Measurements from ENCODE around the gene NCBP2L.

The NCBP2L gene

GRCh38 chrX:107777536-107777832 is at the start of gene NCBP2L:
Gene NCBP2L, plus strand, starts transcription at chrX:107777733. Its CDS starts 16,488 bp downstream, at chrX:107794221.
- no peak for DNase-seq

- no peak for DNase-seq
These were observed 49.0 kb upstream of the NCBP2L start for GRCh38 chrX:107728371-107729099.

- peak in 1 of 2 experiments; percentile 31 for DNase-seq
These were observed 47.8 kb upstream of the NCBP2L start for GRCh38 chrX:107729558-107730297.

- DNase-seq, result no peak
These were observed 47.3 kb upstream of the NCBP2L start for GRCh38 chrX:107730298-107730655.

- DNase-seq, result no peak
These were observed 46.4 kb upstream of the NCBP2L start for GRCh38 chrX:107730991-107731766.

- no peak for DNase-seq
These were observed 45.6 kb upstream of the NCBP2L start for GRCh38 chrX:107731831-107732502.

- DNase-seq, result no peak
These were observed 43.8 kb upstream of the NCBP2L start for GRCh38 chrX:107733686-107734085.

GRCh38 chrX:107734646-107735045 is 42.9 kb upstream of the NCBP2L start:
- no peak for DNase-seq

GRCh38 chrX:107736781-107737531 is 40.6 kb upstream of the NCBP2L start:
- DNase-seq, result no peak

GRCh38 chrX:107738272-107738671 is 39.3 kb upstream of the NCBP2L start:
- DNase-seq, result no peak

GRCh38 chrX:107738768-107739167 is 38.8 kb upstream of the NCBP2L start:
- DNase-seq, result no peak

- no peak for DNase-seq
These were observed 38.0 kb upstream of the NCBP2L start for GRCh38 chrX:107739541-107739940.

GRCh38 chrX:107741404-107741790 is 36.1 kb upstream of the NCBP2L start:
- no peak for DNase-seq

- DNase-seq, result no peak
These were observed 34.8 kb upstream of the NCBP2L start for GRCh38 chrX:107742700-107743191.

GRCh38 chrX:107743995-107744394 is 33.5 kb upstream of the NCBP2L start:
- DNase-seq, result no peak

GRCh38 chrX:107744868-107745267 is 32.7 kb upstream of the NCBP2L start:
- no peak for DNase-seq

- DNase-seq, result no peak
These were observed 29.9 kb upstream of the NCBP2L start for GRCh38 chrX:107747596-107748161.

GRCh38 chrX:107748506-107748905 is 29.0 kb upstream of the NCBP2L start:
- DNase-seq, result no peak

GRCh38 chrX:107750263-107750662 is 27.3 kb upstream of the NCBP2L start:
- DNase-seq, result no peak

GRCh38 chrX:107750861-107751445 is 26.6 kb upstream of the NCBP2L start:
- DNase-seq, result no peak

- DNase-seq, result no peak
These were observed 25.5 kb upstream of the NCBP2L start for GRCh38 chrX:107752043-107752442.

- DNase-seq, result no peak
These were observed 24.8 kb upstream of the NCBP2L start for GRCh38 chrX:107752714-107753113.

Measured in activated T-cell treated with anti-CD3 and anti-CD28 coated beads, Interleukin-2, amount 50 U/mL, for 48 hours (primary cell).